ENCODE measurements around the gene ABCC9.

ABCC9 gene

DNA sequence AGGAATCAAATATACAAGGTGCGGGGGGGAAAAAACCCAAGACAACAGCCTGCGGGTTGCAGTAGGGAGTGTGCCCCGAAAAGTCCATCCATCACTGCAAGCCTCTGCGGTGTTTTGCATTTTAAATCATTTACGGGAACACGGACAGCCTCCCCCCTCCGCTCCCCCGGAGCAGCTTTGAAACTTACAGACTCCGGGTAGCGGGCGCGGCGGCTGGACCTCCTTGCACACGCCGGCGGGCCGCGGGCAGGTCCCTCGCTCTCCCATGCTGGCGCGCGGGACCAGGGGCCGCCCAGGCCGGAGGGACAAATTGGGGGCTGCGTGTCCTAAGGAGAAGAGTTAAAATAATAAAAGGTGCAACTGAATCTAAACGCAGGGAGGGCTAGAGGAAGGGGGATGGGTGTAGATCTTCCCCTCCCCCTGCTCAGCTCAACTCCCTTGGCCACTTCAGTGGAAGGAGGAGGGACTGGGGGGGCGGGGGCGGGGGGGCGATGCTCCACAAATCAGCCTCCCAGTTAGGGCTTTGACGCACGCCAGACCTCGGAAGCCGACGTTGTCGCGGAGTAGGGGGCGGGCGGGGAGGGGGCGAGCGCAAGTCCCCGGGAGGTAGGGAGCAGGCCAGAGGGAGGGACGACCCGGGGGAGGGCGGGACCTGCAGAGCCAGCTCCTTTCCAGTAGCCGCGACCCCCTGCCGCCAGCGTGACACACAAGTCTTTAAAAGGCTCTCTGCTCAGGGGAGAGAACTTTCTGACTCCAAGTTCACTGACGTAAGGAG is 166.7 kb downstream of the ABCC9 start, which contains the start of gene KCNJ8:
Gene KCNJ8 (minus strand): TSS at position 349 of the 775 bp plus-strand sequence. CDS start 1,090 bp downstream, outside the sequence.
- no peak for DNase-seq (ENCODE audit: low read depth in 2 of 2)

DNA sequence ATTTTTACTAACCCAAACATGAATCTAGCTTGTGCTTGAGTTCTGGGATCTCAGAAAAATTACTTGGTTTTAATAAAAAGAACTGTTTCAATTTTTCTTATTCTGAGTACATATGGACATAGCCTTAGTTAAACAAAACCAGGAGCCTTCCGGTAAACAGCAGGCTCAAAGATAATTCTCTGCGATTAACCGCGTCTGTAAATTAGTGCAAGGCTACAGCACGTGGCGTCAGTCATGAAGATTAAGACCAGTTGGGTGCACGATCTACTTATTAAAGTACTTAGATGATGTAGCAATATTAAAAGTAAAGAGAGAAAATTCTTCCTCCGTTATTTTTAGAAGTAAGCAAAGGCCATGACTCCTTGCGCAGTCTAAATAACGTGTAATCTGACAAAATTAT is 167.4 kb downstream of the ABCC9 start:
- no peak for DNase-seq (ENCODE audit: low read depth in 2 of 2)

DNA sequence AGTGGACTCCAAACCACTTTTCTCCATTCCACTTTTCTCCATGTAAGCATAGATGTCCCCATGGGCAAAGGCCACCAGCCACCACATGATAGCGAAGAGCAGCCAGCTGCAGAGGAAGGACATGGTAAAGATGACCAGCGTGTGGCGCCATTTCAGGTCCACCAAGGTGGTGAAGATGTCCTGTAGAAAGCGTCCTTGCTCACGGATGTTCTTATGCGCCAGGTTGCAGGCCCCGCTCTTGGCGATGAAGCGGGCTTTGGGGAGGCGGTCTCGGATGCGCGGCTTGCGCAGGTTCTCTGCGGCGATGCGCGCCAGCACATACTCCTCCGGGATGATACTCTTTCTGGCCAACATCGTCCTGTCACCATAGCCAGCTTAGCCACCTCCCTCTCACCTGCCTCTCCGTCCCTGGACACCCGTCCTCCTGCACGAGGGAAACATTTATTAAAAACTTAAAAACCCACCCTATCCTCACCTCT is 167.9 kb downstream of the ABCC9 start:
- no peak for DNase-seq (ENCODE audit: low read depth in 2 of 2)

DNA sequence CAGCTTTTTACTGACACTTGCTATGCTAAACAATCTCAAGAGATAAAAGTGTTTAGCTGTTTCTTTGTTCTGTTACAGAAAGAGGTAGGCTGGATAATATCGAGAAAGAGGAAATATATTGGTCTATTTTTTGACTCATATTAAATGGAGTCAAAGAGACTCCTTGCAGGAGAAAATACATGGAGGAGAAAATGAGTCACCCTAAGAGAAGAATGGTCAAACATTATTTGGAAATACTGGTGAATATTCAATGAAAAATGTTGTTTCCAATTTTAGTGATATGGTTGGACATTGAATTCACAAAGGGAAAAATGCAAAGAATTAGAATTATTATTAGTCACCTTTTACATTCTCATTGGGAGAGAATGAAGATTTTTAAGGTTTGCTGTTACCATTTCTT is 169.9 kb downstream of the ABCC9 start:
- no peak for DNase-seq (ENCODE audit: low read depth in 2 of 2)

DNA sequence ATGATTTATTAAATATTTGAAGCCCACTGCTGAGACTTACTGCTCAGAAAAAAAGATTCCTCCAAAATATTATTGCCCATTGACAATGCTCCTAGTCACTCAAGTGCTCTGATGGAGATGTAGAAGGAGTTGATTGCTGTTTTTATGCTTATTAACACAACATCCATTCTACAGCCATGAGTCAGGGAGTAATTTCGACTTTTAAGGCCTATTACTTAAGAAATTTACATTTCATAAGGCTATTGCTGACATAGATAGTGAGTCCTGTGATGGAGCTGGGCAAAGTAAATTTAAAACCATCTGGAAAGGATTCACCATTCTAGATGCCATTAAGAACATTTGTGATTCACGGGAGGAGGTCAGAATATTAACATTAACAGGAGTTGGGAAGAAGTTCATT is 171.9 kb downstream of the ABCC9 start:
- DNase-seq (ENCODE audit: low read depth in 2 of 2) = no peak

DNA sequence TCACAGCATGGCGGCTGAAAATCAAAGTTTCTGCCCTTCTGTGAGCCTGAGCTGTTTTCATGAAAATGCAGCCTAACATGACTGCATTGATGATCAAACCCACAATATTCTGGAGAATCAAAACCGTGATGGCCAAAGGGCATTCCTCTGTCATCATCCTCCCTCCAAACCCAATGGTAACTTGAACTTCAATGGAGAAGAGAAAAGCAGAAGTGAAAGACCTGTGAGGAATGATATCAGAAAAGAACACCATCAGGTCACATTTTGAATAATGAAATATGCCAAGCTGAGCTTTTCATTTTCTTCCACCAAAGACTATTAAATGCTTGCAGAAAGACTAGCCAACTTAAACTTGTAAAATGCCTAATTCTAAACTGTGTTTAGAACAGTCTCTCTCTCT is 174.8 kb downstream of the ABCC9 start:
- no peak for DNase-seq (ENCODE audit: low read depth in 2 of 2)

DNA sequence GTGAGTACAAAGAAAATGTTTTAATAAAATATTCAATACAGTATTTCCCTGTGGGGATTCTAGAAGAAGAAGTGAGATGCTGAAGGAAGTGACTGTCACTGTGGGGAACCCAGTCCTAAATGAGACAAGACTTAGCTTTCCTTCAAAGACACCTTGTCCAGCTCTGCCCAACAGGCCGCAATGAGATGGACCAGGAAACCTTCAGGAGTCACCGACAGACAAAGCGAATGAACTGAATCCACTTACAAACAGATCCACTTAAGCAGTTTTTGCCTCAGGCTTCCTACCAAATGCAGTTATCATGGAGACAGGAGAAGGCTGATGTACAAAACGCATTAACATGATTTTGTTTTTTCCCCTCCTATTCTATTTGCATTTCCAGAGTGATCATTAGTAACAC is 176.3 kb downstream of the ABCC9 start:
- DNase-seq (ENCODE audit: low read depth in 2 of 2) = no peak

DNA sequence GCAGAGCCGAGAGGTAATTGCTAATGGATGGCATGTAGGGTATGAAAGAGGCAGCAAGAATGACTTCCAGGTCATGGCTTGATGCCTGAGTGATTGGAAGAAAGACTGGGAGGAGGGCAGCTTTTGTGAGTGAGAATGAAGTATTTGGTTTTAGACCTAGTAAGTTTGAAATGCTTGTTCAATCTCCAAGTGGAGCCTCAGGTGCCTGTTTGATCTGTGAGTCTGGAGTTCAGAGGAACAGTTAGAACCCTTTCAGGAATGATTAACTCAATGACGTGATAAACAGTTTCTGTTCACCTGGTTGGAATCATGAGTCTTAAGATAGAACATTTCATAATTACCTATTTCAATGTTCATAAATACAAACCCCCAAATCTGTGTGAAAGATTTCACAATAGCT is 177.2 kb downstream of the ABCC9 start:
- no peak for DNase-seq (ENCODE audit: low read depth in 2 of 2)

DNA sequence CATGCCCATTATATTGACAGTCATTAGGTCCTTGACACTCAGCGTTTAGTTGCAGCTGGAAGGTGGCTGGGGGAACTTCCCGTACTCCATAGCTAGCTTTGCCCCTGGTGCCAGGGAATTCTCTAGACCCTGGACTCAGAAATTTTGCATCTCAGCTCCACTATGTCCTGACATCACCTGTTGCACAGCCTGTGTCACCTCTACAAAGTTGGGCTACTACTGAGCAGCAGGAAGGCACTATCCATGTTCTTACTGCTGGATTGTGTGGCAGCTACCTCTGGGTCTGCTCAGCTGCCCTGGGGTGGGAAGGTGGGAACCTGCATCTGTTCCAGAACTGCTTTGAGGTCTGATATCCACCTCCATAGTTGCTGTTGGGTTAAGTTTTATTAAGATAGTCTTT is 177.7 kb downstream of the ABCC9 start:
- DNase-seq (ENCODE audit: low read depth in 2 of 2) = no peak

DNA sequence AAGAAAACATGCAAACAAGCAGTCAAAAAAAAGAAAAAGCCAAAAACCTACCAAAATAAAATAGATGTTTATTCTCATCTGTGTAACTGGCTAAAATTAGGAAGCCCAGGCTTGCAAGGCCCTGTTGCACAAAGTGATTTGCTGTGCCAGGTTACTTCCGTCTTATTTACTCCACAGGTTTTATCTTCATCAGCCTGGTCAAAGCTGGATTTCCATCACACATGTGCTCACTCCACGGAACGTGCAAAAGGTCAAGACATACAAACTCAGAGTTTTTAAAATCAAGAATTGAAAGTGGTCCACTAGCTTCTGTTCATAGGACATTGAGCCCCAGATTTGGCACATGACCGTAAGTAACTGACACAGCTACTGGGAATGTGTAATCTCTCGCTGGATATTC is 181.5 kb downstream of the ABCC9 start:
- no peak for DNase-seq (ENCODE audit: low read depth in 2 of 2)

DNA sequence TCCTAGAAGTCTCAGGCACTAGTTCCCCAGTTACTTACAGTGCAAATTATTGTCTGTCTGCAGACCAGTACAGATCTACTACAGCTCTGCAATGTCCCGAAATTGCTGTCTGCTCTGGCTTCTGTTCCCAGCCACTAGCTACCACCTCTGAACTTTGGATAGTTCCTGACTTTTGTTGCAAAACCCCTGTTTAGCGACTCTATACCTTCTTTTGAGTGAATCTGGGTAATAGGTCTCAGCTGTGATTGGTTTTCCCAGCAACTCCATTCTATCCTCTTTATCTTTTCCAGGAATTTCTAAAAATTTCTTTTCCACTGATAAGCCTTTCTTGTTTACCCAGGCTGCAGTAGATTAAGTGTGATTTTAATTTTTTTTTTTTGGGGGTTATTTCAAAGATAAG is 183.5 kb downstream of the ABCC9 start:
- no peak for DNase-seq (ENCODE audit: low read depth in 2 of 2)

DNA sequence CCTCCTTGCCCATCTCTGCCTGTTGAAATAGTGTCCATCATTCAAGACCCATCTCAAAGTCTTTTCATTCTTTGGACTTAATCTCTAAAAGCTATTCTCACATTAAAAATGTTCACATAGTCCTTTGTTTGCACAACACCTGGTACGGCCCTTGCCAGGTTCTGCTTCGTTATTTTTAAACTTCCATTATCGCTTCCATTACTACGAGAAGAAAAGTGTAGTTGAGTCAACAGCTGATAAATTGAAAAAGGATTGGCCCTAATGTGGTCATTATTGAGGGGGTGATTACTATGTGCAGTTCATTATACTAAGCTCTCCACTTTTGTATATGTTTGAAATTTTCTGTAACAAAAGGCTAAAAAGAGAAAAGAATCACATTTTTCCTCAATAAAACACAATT is 184.5 kb downstream of the ABCC9 start:
- DNase-seq (ENCODE audit: low read depth in 2 of 2) = no peak

DNA sequence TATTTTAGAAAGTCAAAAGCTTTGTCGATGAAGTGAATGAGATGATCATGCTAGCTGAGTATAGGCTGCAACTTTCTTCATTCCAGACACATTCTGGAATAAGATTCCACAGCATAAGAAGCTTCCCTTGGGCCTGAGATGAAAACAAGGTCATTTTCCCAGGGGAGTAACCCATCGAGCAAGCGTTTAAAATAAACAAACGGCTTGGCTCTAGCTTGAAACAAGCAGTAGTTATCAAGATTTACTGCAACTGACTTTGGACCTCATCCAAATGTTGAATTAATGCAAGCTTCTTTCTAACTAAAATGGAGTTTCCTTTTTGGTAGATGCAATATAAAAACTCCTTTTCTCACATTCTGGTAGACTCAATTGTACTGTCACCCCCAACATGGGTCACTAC is 189.7 kb downstream of the ABCC9 start:
- DNase-seq (ENCODE audit: low read depth in 2 of 2) = no peak
